ENCODE results near the gene RGS16. TPM values are rescaled to one million over a fixed set of nuclear protein-coding genes. Genes with fewer than 3 reads are reported as not detected.

The RGS16 gene
- total RNA-seq, 2 experiments from 2014 or later, result 20.1 to 29.5 TPM

GRCh38 chr1:182600036-182600713, 4.0 kb downstream of the RGS16 start:
- ChIA-PET CTCF (ENCODE audit: unreplicated experiment) (interaction anchor here (0.5 to 12.7 kb wide), 6 partner anchors 11 to 185 kb away, joined by 3 to 189 read pairs (median 3); no protein-coding TSS in a partner anchor), POLR2A (interaction anchor here (0.7 to 1.4 kb wide), 3 partner anchors 15 to 185 kb away, joined by 3 to 4 read pairs (median 4); no protein-coding TSS in a partner anchor)
- Histone ChIP-seq H3K36me3 (ENCODE audit: insufficient read depth, low read length) (peaks cover 53% of the 10 kb centered on the region), H3K4me2 (ENCODE audit: low read length) (peak overlapping the region; percentile 84; the same call in 1 of the 2 replicates), H3K4me1 (ENCODE audit: insufficient read depth, low read length, poor library complexity, severe bottlenecking) (peaks cover 48% of the 10 kb centered on the region), H2AFZ (ENCODE audit: low read length) (no peak overlapping the region), H3K9me3 (ENCODE audit: low read length) (no peaks in the 10 kb centered on the region), H3K27ac (ENCODE audit: low read depth, low read length, poor library complexity, severe bottlenecking) (no peak overlapping the region), H3K79me2 (ENCODE audit: insufficient read depth, low read depth, low read length) (peaks cover 42% of the 10 kb centered on the region), H3K9me2 (ENCODE audit: insufficient read depth, low read length) (no peaks in the 10 kb centered on the region), H3K4me3 (ENCODE audit: low read depth, low read length, poor library complexity, severe bottlenecking) (no peak overlapping the region), H4K20me1 (ENCODE audit: insufficient read depth, low read length) (peaks cover 24% of the 10 kb centered on the region; the same call in 1 of the 2 replicates)
- TF ChIP-seq CTCF (conservative IDR thresholded peaks at IDR 0.05; ENCODE audit: low read length), result no peak
- no peak for TF ChIP-seq EZH2phosphoT487 (IDR thresholded peaks at IDR 0.05; ENCODE audit: borderline replicate concordance, low read depth, low read length)
- no peak for DNase-seq (ENCODE audit: low spot score)
- BruUV-seq (replicated peaks), result no TSS peak
- intact Hi-C loops (cut with micrococcal nuclease; ENCODE audit: unreplicated experiment), result loop anchor here (10.0 kb wide), 1 partner anchor 315 kb away; no protein-coding TSS in a partner anchor

GRCh38 chr1:182599339-182599738, 4.8 kb downstream of the RGS16 start:
- Histone ChIP-seq H3K4me1 (ENCODE audit: insufficient read depth, low read length, poor library complexity, severe bottlenecking) (peaks cover 40% of the 10 kb centered on the region), H3K9me3 (ENCODE audit: low read length) (no peaks in the 10 kb centered on the region), H3K4me2 (ENCODE audit: low read length) (peak overlapping the region; percentile 11), H3K36me3 (ENCODE audit: insufficient read depth, low read length) (peaks cover 53% of the 10 kb centered on the region), H4K20me1 (ENCODE audit: insufficient read depth, low read length) (peaks cover 24% of the 10 kb centered on the region; the same call in 1 of the 2 replicates), H3K79me2 (ENCODE audit: insufficient read depth, low read depth, low read length) (peaks cover 42% of the 10 kb centered on the region), H3K27ac (ENCODE audit: low read depth, low read length, poor library complexity, severe bottlenecking) (no peak overlapping the region), H2AFZ (ENCODE audit: low read length) (no peak overlapping the region), H3K9me2 (ENCODE audit: insufficient read depth, low read length) (no peaks in the 10 kb centered on the region), H3K4me3 (ENCODE audit: low read depth, low read length, poor library complexity, severe bottlenecking) (no peak overlapping the region)
- ChIA-PET POLR2A (interaction anchor here (0.5 to 1.2 kb wide), 3 partner anchors 16 to 191 kb away, joined by 3 to 4 read pairs (median 3); no protein-coding TSS in a partner anchor), CTCF (ENCODE audit: unreplicated experiment) (interaction anchor here (0.5 to 12.7 kb wide), 5 partner anchors 11 to 198 kb away, joined by 3 to 189 read pairs (median 4); no protein-coding TSS in a partner anchor)
- BruUV-seq (replicated peaks), result no TSS peak
- TF ChIP-seq EZH2phosphoT487 (IDR thresholded peaks at IDR 0.05; ENCODE audit: borderline replicate concordance, low read depth, low read length) (no peak), CTCF (conservative IDR thresholded peaks at IDR 0.05; ENCODE audit: low read length) (peak; percentile 72)
- DNase-seq (ENCODE audit: low spot score), result peak; percentile 45
- intact Hi-C loops (cut with micrococcal nuclease; ENCODE audit: unreplicated experiment), result no loop called here

Measured in OCI-LY7 (cell line).